Measurements from ENCODE around the gene DUS3L. TPM values are rescaled to one million over a fixed set of nuclear protein-coding genes. Genes with fewer than 3 reads are reported as not detected.

Gene DUS3L
- total RNA-seq, 1 experiment from 2014 or later, result 67.0 TPM

- no peaks in the 10 kb centered on the region for H3K79me1 ChIP-seq (ENCODE audit: insufficient read depth, low read depth, low read length, poor library complexity, severe bottlenecking)
- peak; percentile 95 for DNase-seq
- no peaks in the 10 kb centered on the region; a peak in 2 of 5 replicates for H3K9me3 Mint-ChIP-seq
- no peak overlapping the region for H3K4ac ChIP-seq (ENCODE audit: low read depth, low read length)
- no peak overlapping the region for H4K8ac ChIP-seq (replicated peaks; ENCODE audit: insufficient read length, low read depth, low read length)
- peak overlapping the region; percentile 85 for H3K4me2 ChIP-seq (ENCODE audit: insufficient read depth, insufficient read length, low read length)
- no peak overlapping the region for H2AFZ ChIP-seq (ENCODE audit: low read length)
- no peak overlapping the region for H3K27ac ChIP-seq (ENCODE audit: insufficient read length, low read depth, low read length)
- H3K4me1 ChIP-seq (ENCODE audit: insufficient read depth, low read length), result no peaks in the 10 kb centered on the region
- no peaks in the 10 kb centered on the region for H3K27me3 ChIP-seq (ENCODE audit: insufficient read depth, low read length)
- H3K4me3 Mint-ChIP-seq, result peak overlapping the region; percentile 93 to 97
- no peak for TF ChIP-seq CTCF (conservative IDR thresholded peaks at IDR 0.05)
- H3T11ph ChIP-seq (ENCODE audit: low read length), result no peak overlapping the region
- no peak overlapping the region for H3K56ac ChIP-seq (ENCODE audit: insufficient read length, low read depth, low read length)
- H3K18ac ChIP-seq (ENCODE audit: insufficient read length, low read depth, low read length), result peak overlapping the region; percentile 96
- H3K4me1 Mint-ChIP-seq, result peaks cover 2 to 16% of the 10 kb centered on the region in 2 experiments; a peak in 2 of 4 replicates
- no peaks in the 10 kb centered on the region for H4K20me1 ChIP-seq (ENCODE audit: control insufficient read depth, insufficient read depth, insufficient read length)
- H2BK20ac ChIP-seq (ENCODE audit: low read depth, low read length, poor library complexity, severe bottlenecking), result no peak overlapping the region
- H3K27ac Mint-ChIP-seq, result peak overlapping the region; percentile 95 to 99 (median 98)
- no peak overlapping the region for H4K5ac ChIP-seq (ENCODE audit: insufficient read length, low read depth, low read length)
- H3K79me2 ChIP-seq (ENCODE audit: insufficient read depth, low read length), result no peaks in the 10 kb centered on the region
- peaks cover 12% of the 10 kb centered on the region for H3K23me2 ChIP-seq (ENCODE audit: insufficient read length, low read depth, low read length, poor library complexity, severe bottlenecking)
- H2BK12ac ChIP-seq (ENCODE audit: insufficient read length, low read depth, low read length), result no peak overlapping the region
- H2BK15ac ChIP-seq (ENCODE audit: low read depth, low read length), result no peak overlapping the region
- no peak overlapping the region for H2BK5ac ChIP-seq (ENCODE audit: insufficient read length, low read length)
- H3K36me3 Mint-ChIP-seq (ENCODE audit: insufficient read depth in 1 of 3, low read depth in 3 of 3), result no peaks in the 10 kb centered on the region
- peak overlapping the region; percentile 94 for H3K14ac ChIP-seq (ENCODE audit: insufficient read depth, low read length)
- no peak overlapping the region for H2BK120ac ChIP-seq (ENCODE audit: low read depth, low read length, poor library complexity, severe bottlenecking)
- peak overlapping the region; percentile 82 for H3K9ac ChIP-seq (ENCODE audit: extremely low read depth, insufficient read length, low read length)
- peaks cover 18% of the 10 kb centered on the region for H3K27me3 Mint-ChIP-seq (ENCODE audit: low read depth)
- H3K23ac ChIP-seq (ENCODE audit: insufficient read length, low read depth, low read length), result no peak overlapping the region
- no peak overlapping the region for H4K91ac ChIP-seq (ENCODE audit: insufficient read length, low read depth, low read length)
- WGBS (ENCODE audit: extremely low coverage, insufficient read length, low lambda C conversion rate), result no CpG with 5 or more reads among the region's 91 CpGs
- no peaks in the 10 kb centered on the region for H3K9me3 ChIP-seq (ENCODE audit: control insufficient read depth, low read depth, low read length)
- no peak overlapping the region for H2AK5ac ChIP-seq (ENCODE audit: insufficient read length, low read length)
These were observed 37.1 kb upstream of the DUS3L start for GRCh38 chr19:5827891-5828660.
